AG10803 (cell line): ENCODE data around the gene POMT2.

Experiments
- DNase-seq: peaks from one replicate; pipeline ENCODE4 v3.0.0; 2010; ENCODE audit warnings: low read depth
- H3K4me3 ChIP-seq: 2 replicates; pipeline ENCODE4 v1.5.1; 2011; ENCODE audit warnings: mild to moderate bottlenecking, low read length, control low read depth
- CTCF ChIP-seq: conservative IDR thresholded peaks from 2 replicates; pipeline ENCODE4 v1.5.1; 2011; ENCODE audit warnings: mild to moderate bottlenecking, low read length, control low read depth, inconsistent platforms

POMT2 gene

GRCh38 chr14:77301103-77301502, 19.6 kb downstream of the POMT2 start:
- DNase-seq = peak; percentile 85
- TF ChIP-seq CTCF = peak; percentile 87
- H3K4me3 ChIP-seq = no peak overlapping the region

- H3K4me3 ChIP-seq = no peak overlapping the region
- DNase-seq = no peak
- no peak for TF ChIP-seq CTCF
These were observed 20.9 kb downstream of the POMT2 start for GRCh38 chr14:77299771-77300170.

- no peak for DNase-seq
- H3K4me3 ChIP-seq = no peak overlapping the region
- TF ChIP-seq CTCF = no peak
These were observed 23.8 kb downstream of the POMT2 start for GRCh38 chr14:77296906-77297305.

GRCh38 chr14:77296155-77296554, 24.5 kb downstream of the POMT2 start:
- no peak for TF ChIP-seq CTCF
- no peak for DNase-seq
- H3K4me3 ChIP-seq = no peak overlapping the region

- DNase-seq = no peak
- no peak overlapping the region for H3K4me3 ChIP-seq
- TF ChIP-seq CTCF = no peak
These were observed 30.0 kb downstream of the POMT2 start for GRCh38 chr14:77290705-77291104.

- DNase-seq = no peak
- no peak for TF ChIP-seq CTCF
These were observed 34.1 kb downstream of the POMT2 start for GRCh38 chr14:77286576-77286975.

GRCh38 chr14:77284466-77284865, 36.2 kb downstream of the POMT2 start:
- DNase-seq = no peak
- no peak for TF ChIP-seq CTCF
- H3K4me3 ChIP-seq = no peak overlapping the region

More at GRCh38 chr14:77286576-77286975, 34.1 kb downstream of the POMT2 start:
- H3K4me3 ChIP-seq = no peak overlapping the region
